GM12878 (cell line): ENCODE results near the gene PHOX2A.

Experiments
- ATF7 ChIP-seq: fragments of 450-650 bp; IDR thresholded peaks from 2 replicates; pipeline ENCODE4 v1.6.1; 2016; ENCODE audit warnings: low read depth, mild to moderate bottlenecking
- NFIC ChIP-seq: IDR thresholded peaks from 2 replicates; pipeline ENCODE4 v1.6.1; 2012; ENCODE audit warnings: low read depth, mild to moderate bottlenecking, inconsistent platforms, low read length, moderate library complexity
- POLR2A ChIP-seq: IDR thresholded peaks from 2 replicates; pipeline ENCODE4 v1.6.1; 2011; ENCODE audit warnings: low read depth, mild to moderate bottlenecking, low read length
- ZNF274 ChIP-seq: IDR thresholded peaks from one replicate; pipeline ENCODE4 v1.8.0; 2011; ENCODE audit not compliant: insufficient read length, insufficient read depth

DNA sequence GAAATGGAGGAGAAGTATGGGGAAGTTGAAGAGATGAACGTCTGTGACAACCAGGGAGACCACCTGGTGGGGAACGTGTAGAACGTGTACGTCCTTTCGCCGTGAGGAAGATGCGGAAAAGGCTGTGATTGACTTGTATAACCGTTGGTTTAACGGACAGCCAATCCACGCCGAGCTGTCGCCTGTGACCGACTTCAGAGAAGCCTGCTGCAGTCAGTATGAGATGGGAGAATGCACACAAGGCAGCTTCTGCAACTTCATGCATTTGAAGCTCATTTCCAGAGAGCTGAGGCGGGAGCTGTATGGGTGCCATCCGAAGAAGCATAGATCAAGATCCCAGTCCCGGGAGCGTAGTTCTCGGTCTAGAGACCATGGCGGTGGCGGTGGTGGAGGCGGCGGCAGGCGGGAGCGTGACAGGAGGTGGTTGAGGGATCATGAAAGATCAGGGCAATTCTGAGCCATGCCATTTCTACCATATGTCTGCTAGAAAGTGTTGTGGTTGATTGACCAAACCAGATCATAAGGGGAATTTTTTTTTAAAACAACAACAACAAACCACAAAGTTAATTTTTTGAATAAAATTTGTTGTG lies 36.8 kb upstream of the PHOX2A start:
- TF ChIP-seq NFIC, result no peak
- no peak for TF ChIP-seq POLR2A
- TF ChIP-seq ZNF274, result no peak
- no peak for TF ChIP-seq ATF7
